Measurements from ENCODE around the gene CROCC2.

The CROCC2 gene

GRCh38 chr2:240892356-240892755 is 13.8 kb upstream of the CROCC2 start:
- H3K79me2 ChIP-seq (ENCODE audit: insufficient read depth, low read length), result no peaks in the 10 kb centered on the region
- H3K4me3 ChIP-seq (ENCODE audit: low read depth, low read length, poor library complexity, severe bottlenecking), result no peak overlapping the region
- no peaks in the 10 kb centered on the region for H3F3A ChIP-seq (ENCODE audit: insufficient read depth, low read length)
- no peak overlapping the region for H3K4me2 ChIP-seq (ENCODE audit: low read length)
- H3K9me2 ChIP-seq (ENCODE audit: low read depth, low read length), result no peaks in the 10 kb centered on the region
- H2AFZ ChIP-seq (ENCODE audit: low read length), result no peak overlapping the region
- no peak overlapping the region for H3K9ac ChIP-seq (ENCODE audit: low read length)
- H3K9me3 ChIP-seq (ENCODE audit: low read length), result no peaks in the 10 kb centered on the region
- no peaks in the 10 kb centered on the region for H3K4me1 ChIP-seq (ENCODE audit: insufficient read depth, low read length, severe bottlenecking)
- TF ChIP-seq EZH2 (IDR thresholded peaks at IDR 0.05; ENCODE audit: borderline replicate concordance, low read length) (no peak), CTCF (IDR thresholded peaks at IDR 0.05; ENCODE audit: low read length) (no peak)
- H3K36me3 ChIP-seq (ENCODE audit: insufficient read depth, low read length), result no peaks in the 10 kb centered on the region
- no peak overlapping the region for H3K27ac ChIP-seq (ENCODE audit: low read depth, low read length, poor library complexity, severe bottlenecking)
- H3K27me3 ChIP-seq (ENCODE audit: insufficient read depth, low read length), result no peaks in the 10 kb centered on the region
- H4K20me1 ChIP-seq (ENCODE audit: insufficient read depth, low read length), result no peaks in the 10 kb centered on the region

GRCh38 chr2:240892925-240893324 is 13.2 kb upstream of the CROCC2 start:
- Histone ChIP-seq H3K9ac (ENCODE audit: low read length) (no peak overlapping the region), H3K9me3 (ENCODE audit: low read length) (no peaks in the 10 kb centered on the region), H4K20me1 (ENCODE audit: insufficient read depth, low read length) (no peaks in the 10 kb centered on the region), H3K9me2 (ENCODE audit: low read depth, low read length) (no peaks in the 10 kb centered on the region), H3K36me3 (ENCODE audit: insufficient read depth, low read length) (no peaks in the 10 kb centered on the region), H3K79me2 (ENCODE audit: insufficient read depth, low read length) (no peaks in the 10 kb centered on the region), H3K4me2 (ENCODE audit: low read length) (no peak overlapping the region), H2AFZ (ENCODE audit: low read length) (no peak overlapping the region), H3F3A (ENCODE audit: insufficient read depth, low read length) (no peaks in the 10 kb centered on the region), H3K4me1 (ENCODE audit: insufficient read depth, low read length, severe bottlenecking) (no peaks in the 10 kb centered on the region), H3K27me3 (ENCODE audit: insufficient read depth, low read length) (no peaks in the 10 kb centered on the region), H3K27ac (ENCODE audit: low read depth, low read length, poor library complexity, severe bottlenecking) (no peak overlapping the region), H3K4me3 (ENCODE audit: low read depth, low read length, poor library complexity, severe bottlenecking) (no peak overlapping the region)
- TF ChIP-seq EZH2 (IDR thresholded peaks at IDR 0.05; ENCODE audit: borderline replicate concordance, low read length) (no peak), CTCF (IDR thresholded peaks at IDR 0.05; ENCODE audit: low read length) (no peak)

- Histone ChIP-seq H3K79me2 (ENCODE audit: insufficient read depth, low read length) (no peaks in the 10 kb centered on the region), H3K9me3 (ENCODE audit: low read length) (no peaks in the 10 kb centered on the region), H3K4me1 (ENCODE audit: insufficient read depth, low read length, severe bottlenecking) (no peaks in the 10 kb centered on the region), H3K27me3 (ENCODE audit: insufficient read depth, low read length) (no peaks in the 10 kb centered on the region), H3K27ac (ENCODE audit: low read depth, low read length, poor library complexity, severe bottlenecking) (no peak overlapping the region), H3K4me3 (ENCODE audit: low read depth, low read length, poor library complexity, severe bottlenecking) (no peak overlapping the region), H3F3A (ENCODE audit: insufficient read depth, low read length) (no peaks in the 10 kb centered on the region), H3K9me2 (ENCODE audit: low read depth, low read length) (no peaks in the 10 kb centered on the region), H3K9ac (ENCODE audit: low read length) (no peak overlapping the region), H3K36me3 (ENCODE audit: insufficient read depth, low read length) (no peaks in the 10 kb centered on the region), H2AFZ (ENCODE audit: low read length) (no peak overlapping the region), H3K4me2 (ENCODE audit: low read length) (no peak overlapping the region), H4K20me1 (ENCODE audit: insufficient read depth, low read length) (no peaks in the 10 kb centered on the region)
- no peak for TF ChIP-seq CTCF (IDR thresholded peaks at IDR 0.05; ENCODE audit: low read length)
- TF ChIP-seq EZH2 (IDR thresholded peaks at IDR 0.05; ENCODE audit: borderline replicate concordance, low read length), result no peak
These were observed 12.7 kb upstream of the CROCC2 start for GRCh38 chr2:240893363-240893844.
